HG02870 (cell line): ENCODE measurements around the gene KRT28.

Experiments used
- ATAC-seq: cut with Tn5 transposase; IDR thresholded peaks from one replicate; pipeline ENCODE4 v1.9.1; 2021; ENCODE audit warnings: mild to moderate bottlenecking, moderate library complexity; ENCODE audit not compliant: unreplicated experiment

KRT28 gene

GRCh38 chr17:40799859-40800258 is at the start of gene KRT28:
KRT28 (minus strand) TSS chr17:40799959; CDS start chr17:40799893, 66 bp downstream.
- ATAC-seq, result no peak

DNA sequence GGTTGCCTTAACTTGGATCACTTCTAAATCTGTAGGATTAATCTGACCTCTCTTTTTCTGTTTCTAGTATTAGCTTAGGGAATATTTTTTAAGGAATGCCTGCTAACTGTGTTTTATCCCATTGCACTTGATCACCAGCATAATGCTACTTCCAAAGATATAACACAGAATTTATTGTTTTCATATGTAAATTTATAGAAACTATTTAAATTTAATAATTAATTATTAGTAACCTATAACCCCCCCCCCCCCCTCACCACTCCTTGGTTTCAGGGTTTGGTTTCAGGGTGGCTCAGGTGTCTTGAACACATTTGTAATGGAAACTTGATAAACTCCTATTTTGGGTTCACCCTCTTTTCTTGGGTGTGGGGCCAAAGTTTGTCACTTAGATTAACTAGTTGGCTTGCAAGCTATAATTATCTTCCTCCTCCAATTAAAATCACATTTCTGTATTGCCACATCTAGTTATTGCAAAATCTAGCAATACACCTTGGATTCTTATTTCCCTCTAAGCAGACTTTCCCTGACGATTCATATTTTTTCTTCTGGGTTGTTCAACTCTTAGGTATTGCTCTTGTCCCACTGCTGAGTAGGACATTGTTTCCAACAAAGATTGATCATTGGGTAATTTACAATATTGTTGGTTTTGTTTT is 49.0 kb upstream of the KRT28 start:
- ATAC-seq, result no peak

- ATAC-seq, result no peak
Measured at GRCh38 chr17:40846515-40847144, 46.9 kb upstream of the KRT28 start.

- ATAC-seq, result no peak
Measured at GRCh38 chr17:40844671-40845107, 44.9 kb upstream of the KRT28 start.

DNA sequence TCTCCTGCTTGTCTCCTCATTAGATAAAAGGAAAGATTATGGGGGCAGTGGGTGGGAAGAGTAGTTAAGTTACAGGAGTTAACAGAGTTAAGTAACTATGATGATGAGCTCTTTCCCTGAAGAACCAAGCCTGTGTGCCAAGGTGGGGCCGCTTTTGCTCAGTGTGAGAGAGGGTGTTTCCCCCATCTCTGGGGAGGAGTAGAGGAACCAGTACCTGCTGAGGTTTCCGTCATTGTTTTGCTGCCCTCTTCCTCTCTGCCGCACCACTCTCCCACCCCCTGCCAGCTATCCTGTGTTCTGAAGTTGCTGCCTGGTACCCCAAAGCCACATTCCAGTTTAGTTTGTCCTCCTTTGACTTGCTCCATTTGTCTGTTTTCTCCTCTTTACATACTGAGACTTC is 43.5 kb upstream of the KRT28 start:
- no peak for ATAC-seq

GRCh38 chr17:40841246-40841645 is 41.5 kb upstream of the KRT28 start:
- ATAC-seq, result no peak

DNA sequence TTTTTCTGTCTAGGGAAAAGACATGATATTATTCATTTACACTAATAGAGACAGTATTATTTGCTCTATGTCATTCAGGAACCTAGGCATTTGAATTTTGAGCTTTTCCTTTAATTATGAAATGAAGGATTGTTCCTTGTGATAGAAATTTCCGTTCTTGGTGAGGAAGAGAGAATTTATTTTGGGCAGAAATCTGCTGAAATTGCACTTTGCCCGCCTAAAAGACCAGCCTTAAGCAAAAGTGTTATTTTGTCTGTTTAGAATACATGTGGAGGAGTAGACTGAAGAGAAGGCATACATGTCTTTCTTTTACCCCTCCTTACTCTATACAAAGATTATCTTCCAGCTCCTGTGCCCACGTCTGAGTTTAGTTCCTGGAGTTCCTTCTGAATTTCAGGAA is 39.4 kb upstream of the KRT28 start:
- no peak for ATAC-seq

- ATAC-seq, result no peak
Measured at GRCh38 chr17:40836020-40836419, 36.3 kb upstream of the KRT28 start.

DNA sequence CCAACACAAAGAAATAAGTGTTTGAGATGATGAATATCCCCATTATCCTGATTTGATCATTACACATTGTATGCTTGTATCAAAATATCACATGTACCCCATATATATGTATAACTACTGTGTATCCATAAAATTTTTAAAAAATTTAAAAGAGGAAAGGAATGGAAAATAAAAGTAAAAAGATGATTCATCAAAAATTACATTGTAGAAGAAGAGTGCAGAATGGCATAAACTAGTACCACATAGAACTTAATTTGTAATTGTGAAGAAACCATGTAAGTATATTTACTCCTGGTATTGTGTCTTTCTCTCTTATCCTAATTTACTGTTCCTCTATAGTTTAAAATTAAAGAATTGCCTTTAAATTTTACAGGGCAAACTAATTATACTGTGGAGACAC is 34.1 kb upstream of the KRT28 start:
- no peak for ATAC-seq

- no peak for ATAC-seq
Measured at GRCh38 chr17:40832840-40833239, 33.1 kb upstream of the KRT28 start.

DNA sequence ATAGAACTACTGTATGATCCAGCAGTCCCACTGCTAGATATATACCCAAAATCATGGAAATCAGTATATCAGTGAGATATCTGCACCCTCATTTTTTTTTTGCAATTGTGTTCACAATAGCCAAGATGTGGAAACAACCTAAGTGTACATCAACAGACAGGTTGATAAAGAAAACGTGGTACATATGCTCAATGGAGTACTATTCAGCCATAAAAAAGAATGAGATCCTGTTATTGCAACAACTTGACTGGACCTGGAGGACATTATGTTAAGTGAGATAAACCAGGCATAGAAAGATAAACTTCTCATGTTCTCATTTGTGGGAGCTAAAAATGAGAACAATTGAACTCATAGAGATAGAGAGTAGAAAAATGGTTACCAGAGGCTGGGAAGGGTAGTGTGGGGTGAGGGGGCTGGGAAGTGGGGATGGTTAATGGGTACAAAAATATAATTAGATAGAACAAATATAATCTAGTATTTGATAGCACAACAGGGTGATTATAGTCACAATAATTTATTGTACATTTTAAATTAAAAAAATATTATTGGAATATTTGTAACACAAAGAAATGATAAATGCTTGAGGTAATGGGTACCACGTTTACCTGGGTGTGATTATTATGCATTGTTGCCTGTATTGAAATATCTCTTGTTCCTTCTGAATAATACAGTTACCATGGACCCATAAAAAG is 30.5 kb upstream of the KRT28 start:
- ATAC-seq, result no peak

DNA sequence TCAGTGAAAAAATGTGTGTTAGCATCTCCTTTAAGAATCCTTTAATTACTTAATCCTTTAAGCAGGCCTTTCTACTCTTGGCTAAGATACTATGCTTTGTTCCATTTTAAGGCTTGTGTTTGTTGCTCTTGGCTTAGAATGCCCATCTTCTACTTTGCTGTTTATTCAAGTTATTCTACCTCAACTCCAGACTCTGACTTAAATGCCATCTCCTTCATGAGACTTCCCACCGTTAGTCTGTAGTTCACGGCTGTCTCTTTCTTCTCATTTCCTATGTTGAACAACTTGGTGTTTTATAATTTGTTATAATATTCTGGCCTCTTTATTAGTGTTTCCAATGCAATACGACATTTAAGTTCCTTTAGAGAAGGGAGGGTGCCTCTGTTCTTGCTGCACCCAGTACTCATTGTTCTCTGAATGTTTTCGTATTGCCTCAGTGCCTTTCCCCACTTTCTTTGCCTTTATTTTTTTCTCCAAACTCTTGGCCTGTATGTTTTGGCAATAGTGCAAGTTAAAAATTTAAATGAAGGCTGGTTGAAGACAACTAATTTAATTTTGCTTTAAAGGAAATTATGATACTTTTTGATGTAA is 28.8 kb upstream of the KRT28 start:
- ATAC-seq, result no peak

- ATAC-seq, result no peak
Measured at GRCh38 chr17:40827746-40828453, 28.1 kb upstream of the KRT28 start.

DNA sequence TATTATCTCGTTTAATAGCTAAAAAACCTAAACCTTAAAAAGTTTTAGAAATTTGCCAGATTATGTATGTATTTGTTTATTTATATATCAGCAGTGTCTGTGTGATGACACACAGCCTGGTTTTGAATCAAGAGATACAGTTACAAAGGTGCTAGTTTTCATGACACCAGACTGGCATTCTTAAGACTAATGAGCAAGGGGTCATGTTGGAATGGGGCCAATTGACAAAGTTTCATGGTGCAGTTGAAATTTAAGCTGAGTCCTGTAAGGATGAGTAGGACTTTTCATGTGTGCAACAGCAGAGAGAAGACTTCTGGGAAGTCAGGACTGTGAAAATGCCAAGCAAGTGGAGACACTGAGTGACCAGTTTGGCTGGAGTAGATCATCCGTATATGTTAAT is 25.8 kb upstream of the KRT28 start:
- ATAC-seq, result no peak

GRCh38 chr17:40824015-40824832 is 24.5 kb upstream of the KRT28 start:
- ATAC-seq, result no peak

- no peak for ATAC-seq
Measured at GRCh38 chr17:40822132-40822812, 22.5 kb upstream of the KRT28 start, which contains the start of gene KRT10. KRT10 (minus strand) TSS chr17:40822614; CDS start chr17:40822585, 29 bp downstream.

GRCh38 chr17:40821536-40821935 is 21.8 kb upstream of the KRT28 start:
- ATAC-seq, result no peak

- no peak for ATAC-seq
Measured at GRCh38 chr17:40820228-40820838, 20.6 kb upstream of the KRT28 start.

DNA sequence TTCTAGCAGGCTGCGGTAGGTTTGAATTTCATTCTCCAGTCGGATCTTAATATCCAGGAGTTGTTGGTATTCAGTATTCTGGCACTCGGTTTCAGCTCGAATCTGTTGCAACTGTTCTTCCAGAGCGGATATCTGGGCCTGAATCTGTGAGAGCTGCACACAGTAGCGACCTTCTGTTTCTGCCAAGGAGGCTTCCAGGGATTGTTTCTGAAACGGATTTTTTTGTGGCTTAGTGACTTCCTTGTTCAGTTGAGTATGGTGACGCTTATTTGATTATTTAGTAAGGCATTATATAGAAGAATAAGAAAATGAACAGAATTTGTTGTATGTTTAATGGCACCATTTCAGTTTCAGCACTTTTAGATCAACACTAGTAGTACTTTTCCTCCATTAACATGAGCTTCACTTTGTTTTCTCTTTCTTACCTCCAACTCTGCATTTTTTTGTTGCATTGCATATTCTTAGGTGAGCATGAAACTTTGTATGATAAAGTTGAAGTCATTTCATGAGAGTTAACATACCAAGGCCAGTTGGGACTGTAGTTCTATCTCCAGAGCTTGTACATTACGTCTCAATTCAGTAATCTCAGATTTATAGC is 19.9 kb upstream of the KRT28 start:
- ATAC-seq, result no peak
